ENCODE results near the gene PC. TPM values are rescaled to one million over a fixed set of nuclear protein-coding genes. Genes with fewer than 3 reads are reported as not detected.
A peak's percentile ranks its signal among the peaks of the same experiment; 100 is the strongest.

Gene PC
- total RNA-seq, 1 experiment from 2014 or later, result 11.9 TPM

DNA sequence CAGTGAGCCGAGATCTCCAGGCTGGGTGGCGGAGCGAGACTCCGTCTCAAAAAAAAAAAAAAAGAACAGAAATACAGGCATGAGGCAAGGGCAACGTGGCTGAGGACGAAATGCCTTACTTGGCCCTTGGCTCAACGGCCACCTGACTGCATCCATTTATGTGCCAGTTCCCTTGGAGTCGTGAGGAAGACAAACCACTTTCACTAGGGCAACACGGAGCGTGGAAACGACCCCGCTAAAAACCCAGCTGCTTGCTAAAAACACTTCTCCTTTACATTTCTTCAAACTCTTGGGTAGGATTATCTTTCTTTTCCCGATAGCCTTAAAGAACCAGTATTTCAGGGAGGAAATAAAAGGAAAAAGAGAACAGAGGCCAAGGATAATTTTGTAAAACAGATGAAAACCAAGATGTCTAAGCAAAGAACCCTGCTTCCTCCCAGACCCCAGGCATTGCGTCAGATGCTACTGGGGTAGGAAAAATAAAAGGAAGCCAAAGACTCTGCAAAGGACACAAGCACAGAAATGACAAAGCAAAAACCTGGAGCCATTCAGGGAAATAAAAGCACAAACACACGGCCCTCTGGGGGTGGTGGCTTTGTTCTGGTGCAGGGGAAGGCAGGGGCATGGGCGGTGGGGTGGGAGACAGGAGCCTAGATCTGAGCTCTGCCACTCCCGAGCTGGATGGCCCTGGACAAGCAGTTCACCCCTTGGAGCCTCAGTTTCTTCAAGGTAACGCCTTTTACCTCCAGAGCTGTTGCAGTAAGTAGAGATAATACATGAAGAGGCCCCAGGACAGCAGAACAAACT lies 37.0 kb downstream of the PC start:
- in situ Hi-C loops (cut with HindIII; ENCODE audit: low pct_unique_long_range_greater_than_20kb, low sequenced_read_pairs), result no loop called here
- DNase-seq (ENCODE audit: low read depth), result no peak

DNA sequence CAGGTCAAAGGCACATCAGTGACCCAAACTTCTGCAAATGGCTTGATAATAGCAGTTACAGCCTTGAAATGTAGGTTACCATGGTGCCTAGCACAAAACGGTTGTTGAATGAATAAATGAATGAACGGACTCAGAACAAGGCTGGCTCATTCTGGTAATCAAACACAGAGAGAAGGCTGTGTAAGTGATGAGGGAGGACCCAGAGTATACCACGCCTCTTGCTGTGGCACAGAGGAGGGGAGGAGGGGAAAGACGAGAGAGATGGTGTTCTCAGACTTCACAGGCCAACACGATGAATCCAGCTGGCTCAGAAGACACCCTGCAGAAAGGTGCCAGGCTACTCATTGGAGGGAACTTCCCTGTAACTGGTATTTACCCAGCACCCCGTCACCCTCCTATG lies 38.3 kb downstream of the PC start:
- no peak for DNase-seq (ENCODE audit: low read depth)
- in situ Hi-C loops (cut with HindIII; ENCODE audit: low pct_unique_long_range_greater_than_20kb, low sequenced_read_pairs), result no loop called here

DNA sequence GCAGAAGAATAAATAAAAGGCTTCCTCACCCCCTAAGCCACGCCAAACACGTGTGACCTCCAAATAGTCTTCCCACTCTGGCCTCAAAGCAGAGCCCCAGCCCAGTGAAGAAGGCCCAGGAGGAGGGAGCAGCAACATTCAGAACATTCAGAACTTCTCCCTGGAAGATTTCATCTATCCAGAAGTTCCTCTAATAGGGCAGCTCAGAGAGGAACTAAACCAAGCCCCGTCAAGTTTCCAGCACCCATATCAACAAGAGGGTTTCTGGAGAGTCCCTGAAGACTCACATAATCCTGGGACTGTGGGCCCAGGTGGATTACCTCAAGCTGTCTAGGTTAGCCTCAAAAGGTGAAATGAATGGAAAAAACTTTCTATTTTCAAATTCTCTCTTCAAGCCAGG lies 39.4 kb downstream of the PC start:
- no peak for DNase-seq (ENCODE audit: low read depth)
- in situ Hi-C loops (cut with HindIII; ENCODE audit: low pct_unique_long_range_greater_than_20kb, low sequenced_read_pairs), result no loop called here

DNA sequence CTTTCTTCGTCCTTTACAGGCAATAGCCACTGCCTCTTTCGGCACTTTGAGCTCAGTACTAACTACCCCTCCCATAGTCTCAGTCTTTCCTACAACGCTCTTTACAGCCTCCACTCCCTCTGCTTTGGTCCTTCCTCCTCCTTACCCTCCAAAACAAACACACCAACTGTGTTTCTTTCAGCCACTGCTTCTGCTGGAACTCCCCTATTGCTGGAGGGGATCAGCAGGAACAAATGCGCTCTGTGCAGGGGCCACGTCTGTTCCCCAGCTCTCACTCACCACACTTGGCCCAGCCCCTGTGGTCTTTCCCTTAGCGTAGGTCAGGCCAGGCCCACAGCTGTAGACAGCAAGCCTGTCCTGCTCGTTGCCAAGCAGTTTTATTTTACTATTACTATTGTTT lies 42.3 kb downstream of the PC start:
- in situ Hi-C loops (cut with HindIII; ENCODE audit: low pct_unique_long_range_greater_than_20kb, low sequenced_read_pairs), result no loop called here
- no peak for DNase-seq (ENCODE audit: low read depth)

DNA sequence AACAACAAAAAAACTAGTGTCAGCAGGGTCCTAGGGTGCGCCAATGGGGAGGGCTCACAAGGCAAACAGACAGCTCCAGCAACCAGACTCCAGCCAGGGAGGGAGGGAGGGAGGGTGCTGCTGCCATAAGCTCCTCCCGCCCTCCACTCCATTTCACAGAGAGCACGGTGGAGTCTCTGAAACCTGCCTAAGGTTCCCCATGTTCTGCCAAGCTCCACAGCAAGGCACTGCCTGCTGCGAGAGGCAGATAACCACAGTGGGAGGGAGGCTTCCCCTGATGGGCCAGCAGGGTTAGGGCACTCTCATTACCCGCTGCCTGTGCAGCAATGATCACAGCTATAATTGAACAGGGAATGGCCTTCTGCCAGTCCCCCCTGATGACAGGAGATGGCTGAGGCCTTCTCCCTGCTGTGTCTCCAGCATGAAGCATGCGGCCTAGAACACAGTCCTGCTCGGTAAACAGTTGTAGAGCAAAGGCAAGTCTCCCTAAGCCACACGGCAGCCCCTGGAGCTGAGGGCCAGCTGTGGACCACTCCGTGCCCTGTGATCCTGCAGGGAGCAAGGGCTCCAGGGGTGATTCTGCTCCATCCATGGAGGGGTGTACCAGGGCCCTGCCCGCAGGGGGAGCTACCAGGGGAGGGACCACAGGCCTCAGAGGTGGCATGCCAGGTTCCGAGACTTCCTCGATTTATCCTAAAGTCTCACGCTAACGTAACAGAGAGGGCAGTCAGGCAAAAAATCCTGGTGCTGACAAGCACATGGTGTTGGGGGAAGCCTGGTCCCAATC lies 42.9 kb downstream of the PC start:
- DNase-seq (ENCODE audit: low read depth), result no peak
- in situ Hi-C loops (cut with HindIII; ENCODE audit: low pct_unique_long_range_greater_than_20kb, low sequenced_read_pairs), result no loop called here

DNA sequence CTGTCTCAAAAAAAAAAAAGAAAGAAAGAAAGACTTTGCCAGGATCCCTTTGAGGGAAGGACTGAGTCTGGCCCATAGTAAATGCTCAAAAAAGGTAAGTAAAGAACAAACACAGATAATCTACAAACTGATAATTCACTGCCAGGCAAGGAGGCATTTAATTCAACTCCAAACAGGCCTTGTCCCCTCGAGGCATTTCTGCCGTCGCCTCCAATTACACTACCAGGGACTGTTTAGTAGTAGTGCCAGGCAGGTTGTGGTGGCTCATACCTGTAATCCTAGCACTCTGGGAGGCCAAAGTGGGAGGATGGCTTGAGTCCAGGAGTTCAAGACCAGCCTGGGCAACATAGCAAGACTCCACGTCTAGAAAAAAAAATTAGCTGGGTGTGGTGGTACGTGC lies 43.7 kb downstream of the PC start:
- in situ Hi-C loops (cut with HindIII; ENCODE audit: low pct_unique_long_range_greater_than_20kb, low sequenced_read_pairs), result no loop called here
- no peak for DNase-seq (ENCODE audit: low read depth)

DNA sequence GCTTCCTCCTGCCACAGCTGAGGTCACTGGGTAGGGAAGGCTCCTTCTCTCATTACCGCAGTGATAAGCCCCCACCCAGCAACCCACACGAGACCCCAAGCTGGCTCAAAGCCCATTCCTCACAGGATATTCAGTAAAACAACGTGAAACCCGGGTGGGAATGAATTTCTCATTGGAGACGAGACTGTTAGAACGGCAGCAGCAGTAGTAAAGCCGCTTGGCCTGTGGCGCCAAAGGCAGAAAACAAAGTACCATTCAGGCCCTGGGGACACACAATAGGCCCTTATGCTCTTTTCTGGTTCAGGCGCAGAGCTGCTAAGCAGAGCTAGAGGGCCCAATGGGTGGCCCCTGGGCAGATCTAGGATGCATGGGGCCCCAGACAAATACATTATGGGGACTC lies 45.3 kb downstream of the PC start:
- in situ Hi-C loops (cut with HindIII; ENCODE audit: low pct_unique_long_range_greater_than_20kb, low sequenced_read_pairs), result no loop called here
- DNase-seq (ENCODE audit: low read depth), result no peak

DNA sequence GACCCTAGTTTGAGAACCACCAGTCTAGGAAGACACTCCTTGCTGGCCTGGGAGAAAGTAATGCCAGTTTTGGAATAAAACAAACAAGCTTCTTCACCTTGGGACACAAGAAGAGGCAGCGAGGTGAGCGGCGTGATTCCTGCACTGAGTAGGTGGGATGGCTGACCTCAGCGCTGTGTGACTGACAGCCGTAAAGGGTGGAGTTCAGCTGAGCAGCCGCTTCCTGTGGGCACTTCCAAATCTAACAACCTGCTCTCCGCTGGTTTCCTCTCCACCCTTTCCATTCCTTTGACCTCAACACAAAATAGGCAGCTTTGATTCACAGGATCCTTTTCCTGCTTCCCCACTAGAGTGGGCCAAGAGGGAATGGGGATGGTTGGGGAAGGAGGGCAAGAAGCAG lies 45.8 kb downstream of the PC start:
- in situ Hi-C loops (cut with HindIII; ENCODE audit: low pct_unique_long_range_greater_than_20kb, low sequenced_read_pairs), result no loop called here

DNA sequence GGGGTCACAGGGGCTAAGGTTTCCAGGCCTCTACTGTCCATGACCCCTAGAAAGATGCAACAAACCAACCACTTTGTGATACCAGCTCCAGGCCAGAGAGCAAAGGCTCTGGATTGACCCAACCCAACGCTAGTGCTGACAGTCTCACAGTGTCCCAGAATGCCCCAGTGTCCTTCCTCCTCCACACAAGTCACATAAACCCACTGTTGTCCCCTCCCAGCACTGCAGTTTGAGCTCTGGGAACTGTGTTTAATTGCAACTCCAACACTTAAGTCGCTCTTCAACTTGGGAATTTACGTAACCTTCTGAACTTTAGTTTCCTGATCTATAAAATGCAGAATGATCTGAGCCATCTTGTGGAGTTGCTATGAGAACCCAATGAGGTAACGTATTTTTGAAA lies 47.5 kb downstream of the PC start:
- in situ Hi-C loops (cut with HindIII; ENCODE audit: low pct_unique_long_range_greater_than_20kb, low sequenced_read_pairs), result no loop called here
- DNase-seq (ENCODE audit: low read depth), result no peak

More for the DNA sequence above, 45.8 kb downstream of the PC start:
- no peak for DNase-seq (ENCODE audit: low read depth)

DNA sequence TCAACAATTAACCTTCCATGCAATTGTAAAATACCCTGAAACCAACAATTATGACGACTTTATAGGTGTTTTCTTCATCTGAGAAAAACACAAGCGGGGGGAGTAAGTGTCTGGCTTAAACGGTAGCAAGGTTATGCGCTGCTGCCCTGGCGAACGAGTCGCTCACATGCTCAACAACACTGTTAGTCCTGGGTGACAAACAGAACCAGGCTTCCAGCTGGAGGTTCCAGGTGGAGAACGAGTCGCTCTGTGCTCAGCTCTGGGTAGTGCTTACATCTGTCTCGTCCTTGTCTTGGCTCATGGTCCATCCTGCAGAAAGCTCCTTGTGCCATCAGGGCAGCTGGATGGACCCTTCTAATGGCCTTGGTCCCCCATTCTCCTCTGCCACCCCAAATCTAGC lies 48.2 kb downstream of the PC start:
- no peak for DNase-seq (ENCODE audit: low read depth)
- in situ Hi-C loops (cut with HindIII; ENCODE audit: low pct_unique_long_range_greater_than_20kb, low sequenced_read_pairs), result no loop called here

DNA sequence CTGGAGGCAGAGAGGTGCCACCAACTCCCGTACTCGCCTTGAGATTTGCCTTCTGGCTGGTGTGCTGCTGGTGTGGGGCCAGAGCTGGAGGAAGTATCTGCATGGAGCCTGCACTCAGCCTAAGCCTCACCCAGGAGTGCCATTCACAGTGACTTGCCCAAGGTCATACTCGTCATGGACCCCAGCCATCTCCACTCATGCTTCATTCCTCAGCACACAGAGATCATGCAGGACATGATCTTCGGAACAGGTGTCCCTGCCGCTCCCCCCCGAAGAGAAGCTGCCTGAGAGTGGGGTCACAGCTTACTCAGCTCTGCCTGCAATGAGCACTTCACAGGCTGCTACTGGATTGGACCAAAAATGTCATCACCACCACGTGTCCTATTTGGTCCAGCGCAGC lies 49.0 kb downstream of the PC start:
- no peak for DNase-seq (ENCODE audit: low read depth)
- in situ Hi-C loops (cut with HindIII; ENCODE audit: low pct_unique_long_range_greater_than_20kb, low sequenced_read_pairs), result no loop called here

DNA sequence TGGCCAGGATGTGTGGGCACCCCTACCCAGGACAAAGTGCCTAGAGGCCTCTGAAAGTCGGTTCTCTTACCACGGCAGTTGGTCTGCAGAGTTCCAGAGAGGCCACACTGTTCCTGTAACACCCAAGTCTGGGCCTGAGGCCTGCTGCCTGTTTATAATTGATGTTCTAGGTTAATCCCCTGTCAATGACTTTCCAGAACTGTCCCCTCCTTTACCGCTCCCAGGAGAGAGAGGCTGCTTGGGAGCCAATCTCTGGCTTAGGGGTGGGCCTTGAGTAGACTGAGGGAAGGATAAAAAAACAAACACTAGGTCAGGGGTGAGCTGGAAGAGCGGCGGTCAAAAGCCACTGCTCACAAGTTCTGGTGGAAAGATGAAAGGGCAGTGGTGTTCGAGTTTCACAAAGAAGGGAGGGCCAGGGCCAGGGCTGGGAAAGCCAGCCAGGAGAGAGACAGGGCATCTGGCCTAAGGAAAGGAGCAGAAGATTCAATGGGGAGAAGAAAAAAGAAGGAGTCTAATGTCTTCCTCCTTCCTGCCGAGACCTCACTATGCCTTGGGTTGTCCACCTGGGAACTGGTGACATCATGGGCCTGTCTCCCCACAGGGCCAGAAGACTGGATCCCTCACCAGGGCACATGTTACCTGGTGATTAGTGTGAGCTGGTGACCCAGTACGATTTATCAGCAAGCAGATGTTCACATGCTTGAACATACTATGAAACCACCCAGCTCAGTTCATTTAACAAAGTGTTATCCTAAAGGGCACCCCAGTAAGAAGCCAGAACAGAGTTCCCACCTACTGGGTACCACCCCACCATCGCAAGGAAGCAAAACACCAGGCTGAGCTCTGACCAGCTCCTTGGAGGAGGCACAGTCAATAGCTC lies 50.2 kb downstream of the PC start:
- peak; percentile 30 for DNase-seq (ENCODE audit: low read depth)
- in situ Hi-C loops (cut with HindIII; ENCODE audit: low pct_unique_long_range_greater_than_20kb, low sequenced_read_pairs), result no loop called here

DNA sequence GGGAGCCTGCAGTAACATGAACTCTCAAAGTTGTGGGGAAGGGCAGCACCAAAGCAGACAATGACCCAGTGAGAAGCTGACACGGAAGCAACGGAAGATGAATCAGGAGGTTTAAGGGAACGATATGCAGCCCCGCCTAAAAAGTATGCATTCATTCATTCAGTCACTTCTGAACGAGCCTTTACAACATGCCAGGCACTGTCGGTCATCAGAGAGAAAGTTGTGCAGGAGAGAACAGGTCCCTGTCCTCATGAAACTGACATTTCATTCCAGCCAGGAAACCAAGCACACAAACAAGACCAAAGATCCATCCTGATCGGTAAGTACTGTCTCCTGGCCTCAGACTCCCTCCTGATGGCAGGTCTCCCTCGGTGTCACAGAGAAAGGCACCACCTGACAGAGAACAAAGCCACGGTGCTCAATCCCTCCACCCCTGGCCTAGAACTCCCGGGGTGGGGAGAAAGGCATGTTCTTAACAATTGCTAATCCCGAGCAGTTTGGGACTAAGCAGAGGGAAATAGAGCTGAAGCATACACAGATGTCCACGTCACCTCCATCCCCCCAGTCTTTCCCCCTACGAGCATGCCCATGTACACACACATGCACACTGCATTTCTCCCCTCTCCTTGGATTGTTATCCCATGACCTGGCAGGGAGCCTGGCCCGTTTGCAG lies 52.0 kb downstream of the PC start:
- in situ Hi-C loops (cut with HindIII; ENCODE audit: low pct_unique_long_range_greater_than_20kb, low sequenced_read_pairs), result no loop called here
- no peak for DNase-seq (ENCODE audit: low read depth)

DNA sequence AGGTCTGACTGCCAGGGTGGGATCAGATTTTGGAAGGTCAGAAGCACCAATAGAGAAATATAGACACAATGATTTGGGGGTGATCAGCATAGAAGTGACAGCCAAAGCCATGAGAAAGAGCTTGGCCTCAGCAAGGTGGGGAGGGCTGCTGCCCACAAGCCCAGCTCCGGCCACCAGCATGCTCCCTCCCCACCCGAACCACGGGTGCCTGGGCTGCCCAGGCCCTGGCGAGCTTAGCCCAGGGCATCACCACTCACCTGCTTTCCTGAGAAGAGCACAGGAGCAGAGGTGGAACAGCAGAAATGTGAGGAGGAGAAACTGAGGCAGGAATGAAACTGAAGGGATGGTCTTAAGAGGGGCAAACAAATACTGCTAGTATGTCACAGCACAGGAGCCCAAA lies 52.6 kb downstream of the PC start:
- in situ Hi-C loops (cut with HindIII; ENCODE audit: low pct_unique_long_range_greater_than_20kb, low sequenced_read_pairs), result no loop called here
- DNase-seq (ENCODE audit: low read depth), result no peak

DNA sequence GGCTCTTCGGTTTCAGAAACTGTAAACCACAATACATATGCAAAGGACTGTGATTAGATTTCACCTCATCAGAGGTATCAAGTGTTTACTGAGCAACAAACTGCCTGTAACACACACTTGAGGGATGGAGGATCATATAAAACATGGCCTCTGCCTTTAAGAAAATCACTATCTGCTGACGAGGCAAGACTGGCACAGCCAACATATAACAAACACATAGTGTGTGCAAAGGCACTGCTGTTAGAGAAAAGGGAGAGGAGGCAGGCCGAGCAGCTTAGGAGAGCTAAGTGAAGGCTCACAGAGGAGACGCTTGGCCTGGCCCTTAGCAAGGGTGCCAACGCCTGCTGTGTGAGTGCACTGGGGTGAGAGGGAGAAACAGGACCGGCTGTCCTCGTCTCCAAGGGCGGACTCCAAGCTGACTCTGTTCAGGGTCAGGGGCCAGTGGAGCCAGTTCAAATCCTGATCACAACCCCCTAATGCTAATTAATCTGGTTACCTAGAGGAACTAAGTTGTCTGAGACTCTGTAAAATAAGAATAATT lies 53.1 kb downstream of the PC start:
- in situ Hi-C loops (cut with HindIII; ENCODE audit: low pct_unique_long_range_greater_than_20kb, low sequenced_read_pairs), result no loop called here
- no peak for DNase-seq (ENCODE audit: low read depth)

DNA sequence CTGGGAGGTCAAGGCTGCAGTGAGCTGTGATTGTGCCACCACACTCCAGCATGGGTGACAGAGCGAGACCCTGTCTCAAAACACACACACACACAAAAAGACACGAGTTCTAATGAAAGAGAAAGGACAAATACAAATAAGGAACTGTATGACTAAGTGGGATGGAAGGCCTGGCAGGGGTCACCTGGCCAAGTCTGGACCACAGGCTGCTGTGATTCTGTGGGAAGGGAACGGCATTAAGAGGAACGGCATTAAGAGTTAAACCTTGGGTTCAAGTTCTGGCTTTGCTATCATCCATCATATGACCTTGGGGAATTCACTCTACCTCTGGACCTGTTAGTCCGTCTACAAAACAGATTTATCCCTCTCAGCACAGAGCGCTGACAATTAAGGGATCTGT lies 53.6 kb downstream of the PC start:
- DNase-seq (ENCODE audit: low read depth), result no peak
- in situ Hi-C loops (cut with HindIII; ENCODE audit: low pct_unique_long_range_greater_than_20kb, low sequenced_read_pairs), result no loop called here

DNA sequence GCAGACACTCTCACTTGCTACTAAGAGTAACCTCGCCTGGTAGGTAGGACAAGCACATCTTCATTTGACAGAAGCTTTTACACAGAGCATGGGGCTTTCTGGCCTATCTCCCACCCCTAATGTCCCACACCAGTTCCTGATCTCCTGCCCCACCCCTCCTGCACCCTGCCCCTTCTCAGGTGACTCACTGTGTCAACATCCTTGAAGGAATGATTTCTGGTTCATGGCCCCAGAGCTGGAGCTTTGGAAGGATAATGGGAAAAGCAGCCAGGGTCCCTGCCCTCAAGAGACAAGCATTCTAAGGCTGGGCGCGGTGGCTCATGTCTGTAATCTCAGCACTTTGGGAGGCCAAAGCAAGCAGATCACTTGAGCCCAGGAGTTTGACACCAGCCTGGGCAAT lies 54.1 kb downstream of the PC start:
- peak; percentile 46 for DNase-seq (ENCODE audit: low read depth)
- in situ Hi-C loops (cut with HindIII; ENCODE audit: low pct_unique_long_range_greater_than_20kb, low sequenced_read_pairs), result no loop called here

DNA sequence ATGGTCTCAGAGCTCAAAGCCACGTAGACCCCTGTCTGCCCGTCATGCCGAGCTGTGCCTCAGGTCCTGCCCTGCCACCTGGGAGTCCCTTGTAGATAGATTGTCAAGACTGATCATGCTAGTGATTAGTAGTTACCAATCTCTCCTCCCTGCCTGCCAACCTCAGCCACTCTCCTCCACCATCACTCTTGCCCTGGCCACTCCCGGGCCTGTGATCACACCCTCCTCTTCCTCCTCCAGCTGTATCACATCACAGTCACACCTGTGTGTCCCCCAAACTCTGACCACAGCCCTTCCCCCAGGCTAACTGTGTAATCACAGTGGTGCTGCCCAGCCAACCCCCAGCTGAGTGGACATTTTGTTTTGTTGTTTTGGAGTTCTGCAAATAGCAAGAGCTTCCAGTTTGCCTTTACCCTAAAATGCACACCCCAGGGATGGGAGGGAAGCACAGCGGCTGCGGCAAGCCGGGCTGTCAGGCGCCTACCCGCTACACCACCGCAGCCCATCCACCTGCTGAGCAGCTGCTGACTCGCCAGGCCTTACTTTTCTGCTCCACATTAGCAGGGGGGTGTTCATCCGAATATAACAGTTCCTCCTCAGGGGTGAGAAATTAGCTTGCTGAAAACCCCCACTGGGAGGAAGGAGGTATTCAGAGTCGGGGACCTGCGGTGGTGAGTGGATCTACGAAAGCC lies 55.6 kb downstream of the PC start:
- in situ Hi-C loops (cut with HindIII; ENCODE audit: low pct_unique_long_range_greater_than_20kb, low sequenced_read_pairs), result no loop called here
- DNase-seq (ENCODE audit: low read depth), result no peak

All from Caki2 (cell line).